GM19372 (cell line): ENCODE data around the gene HSPA13.
"Not testable (repeated sequence)": the region's sequence is repeated elsewhere in the genome, so short reads cannot be mapped to it uniquely, and the experiment has no call there.

Experiments used
- ATAC-seq: cut with Tn5 transposase; IDR thresholded peaks from one replicate; pipeline ENCODE4 v1.9.1; 2021; ENCODE audit warnings: mild to moderate bottlenecking, low read depth, moderate library complexity; ENCODE audit not compliant: unreplicated experiment

The HSPA13 gene

DNA sequence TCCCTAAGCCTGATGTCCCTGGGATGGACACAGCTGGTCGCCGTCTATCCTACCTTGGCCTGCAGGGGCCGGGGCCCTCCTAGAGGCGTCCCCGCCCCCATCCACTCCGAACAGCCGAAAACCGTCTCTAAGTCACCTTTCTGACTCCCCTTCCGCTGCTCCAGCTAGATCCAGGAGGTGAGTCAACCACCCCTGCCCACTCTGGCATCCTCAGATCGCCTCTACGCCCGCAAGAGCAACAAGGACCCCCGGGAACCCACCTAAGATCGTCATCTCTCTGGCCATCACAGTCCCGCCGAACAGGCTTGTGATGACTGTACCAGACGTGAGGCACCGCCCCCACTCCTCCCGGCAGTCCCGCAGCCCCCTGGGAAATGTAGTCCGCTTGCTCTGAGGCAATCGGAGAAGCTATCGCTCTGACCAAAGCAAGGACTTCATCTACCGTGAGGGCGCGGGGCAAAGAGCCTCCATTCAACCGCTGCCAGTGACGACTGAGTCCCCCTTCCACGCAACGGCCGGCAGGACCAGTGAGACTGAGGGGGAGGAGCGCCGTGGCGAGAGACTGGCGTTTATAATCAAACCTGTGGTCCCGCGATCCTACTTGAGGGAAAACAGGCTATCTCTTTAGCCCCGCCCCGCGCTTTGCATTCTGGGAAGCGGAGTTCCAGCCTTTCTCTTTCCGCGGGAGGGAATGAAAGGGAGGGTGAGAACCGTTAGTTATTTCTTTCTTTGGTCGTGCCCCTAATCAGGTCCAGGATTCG is at the start of gene HSPA13:
HSPA13 (minus strand) TSS at position 312 of the 761 bp plus-strand sequence; CDS start at position 285, 27 bp downstream.
- peak; percentile 97 for ATAC-seq

DNA sequence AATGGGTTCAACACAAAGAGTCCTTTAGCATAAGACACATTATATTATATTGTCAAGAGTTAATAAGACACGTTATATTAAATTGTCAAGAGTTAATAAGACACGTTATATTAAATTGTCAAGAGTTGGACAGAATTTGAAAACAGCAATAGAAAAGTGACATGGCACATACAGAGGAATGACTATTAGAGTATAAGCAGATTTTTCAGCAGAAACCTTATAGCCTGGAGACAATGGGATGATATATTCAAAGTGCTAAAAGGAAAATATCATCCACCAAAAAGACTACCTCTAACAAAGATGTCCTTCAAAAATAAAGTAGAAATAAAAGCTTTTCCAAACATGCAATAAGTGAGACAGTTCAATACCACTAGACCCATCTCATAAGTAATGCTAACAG is 36.0 kb upstream of the HSPA13 start:
- no peak for ATAC-seq

- ATAC-seq = peak; percentile 56
Measured at GRCh38 chr21:14414932-14415508, 32.1 kb upstream of the HSPA13 start.

- ATAC-seq = no peak
Measured at GRCh38 chr21:14405962-14406361, 23.0 kb upstream of the HSPA13 start.

GRCh38 chr21:14405225-14405624 is 22.3 kb upstream of the HSPA13 start:
- ATAC-seq = no peak

- ATAC-seq = peak; percentile 80
Measured at GRCh38 chr21:14403681-14404318, 20.9 kb upstream of the HSPA13 start.

- ATAC-seq = no peak
Measured at GRCh38 chr21:14401217-14401616, 18.3 kb upstream of the HSPA13 start.

DNA sequence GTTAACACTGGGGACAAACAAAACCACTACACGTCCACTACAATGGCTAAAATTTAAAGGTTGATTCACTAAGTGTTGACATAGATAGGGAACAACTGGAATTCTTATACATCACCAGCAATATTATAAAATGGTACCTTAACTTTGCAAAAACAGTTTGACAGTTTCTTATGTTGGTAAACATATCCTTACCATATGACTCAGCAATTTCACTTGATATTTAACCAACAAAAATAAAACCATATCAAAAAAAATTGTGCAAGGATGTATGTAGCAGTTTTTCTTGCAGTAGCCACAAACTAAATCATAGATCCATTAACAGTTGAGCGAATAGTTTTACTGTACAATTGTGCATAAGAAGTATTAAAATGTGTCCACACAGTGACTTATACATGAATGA is 5.3 kb upstream of the HSPA13 start:
- ATAC-seq = no peak

GRCh38 chr21:14384453-14384852 is 1.5 kb upstream of the HSPA13 start:
- ATAC-seq = no peak

DNA sequence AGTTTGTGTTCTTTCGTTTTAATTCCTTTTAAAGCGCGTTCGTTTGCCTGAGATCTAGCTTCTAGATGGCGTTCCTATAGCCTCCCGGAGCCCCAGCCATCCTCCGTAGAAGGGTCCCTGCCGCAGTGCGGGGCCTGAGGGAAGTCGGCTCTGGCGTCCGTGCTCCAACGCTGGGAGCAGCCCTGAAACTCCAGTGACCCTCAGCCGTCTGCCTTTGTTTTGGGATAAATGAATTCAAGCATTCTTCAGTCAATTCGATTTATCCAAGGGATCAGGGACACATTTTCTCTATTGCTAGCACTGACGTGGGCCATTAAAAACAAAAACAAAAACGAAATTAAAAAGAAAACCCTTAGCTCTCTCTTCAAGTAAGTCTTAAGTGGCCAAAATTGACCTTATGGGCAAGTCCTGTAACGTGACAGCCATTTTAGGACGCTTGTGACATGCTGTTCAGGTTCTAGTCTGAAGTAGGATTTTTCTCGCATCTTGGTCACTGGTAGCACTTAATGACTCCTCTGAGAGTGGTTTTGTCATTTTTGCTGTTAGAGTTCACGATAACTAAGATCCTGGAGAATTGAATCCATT is 742 bp upstream of the HSPA13 start:
- ATAC-seq = peak; percentile 15

DNA sequence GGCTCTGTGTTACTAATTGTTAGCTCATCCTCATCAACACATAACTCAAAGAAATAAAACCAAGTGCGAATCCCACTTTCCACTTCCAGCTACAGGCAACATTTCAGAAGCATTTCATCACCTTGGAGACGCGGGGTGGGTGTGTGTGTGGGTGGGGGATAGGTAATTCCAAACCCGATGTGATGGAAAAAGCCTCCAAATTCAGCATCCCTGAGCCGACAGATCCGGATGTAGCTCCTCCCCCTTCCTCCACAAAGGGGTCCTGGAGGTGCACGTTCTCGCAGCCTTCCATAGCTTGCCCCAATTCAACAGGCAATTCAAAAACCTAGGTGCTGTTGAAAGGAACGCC is 486 bp downstream of the HSPA13 start:
- no peak for ATAC-seq

DNA sequence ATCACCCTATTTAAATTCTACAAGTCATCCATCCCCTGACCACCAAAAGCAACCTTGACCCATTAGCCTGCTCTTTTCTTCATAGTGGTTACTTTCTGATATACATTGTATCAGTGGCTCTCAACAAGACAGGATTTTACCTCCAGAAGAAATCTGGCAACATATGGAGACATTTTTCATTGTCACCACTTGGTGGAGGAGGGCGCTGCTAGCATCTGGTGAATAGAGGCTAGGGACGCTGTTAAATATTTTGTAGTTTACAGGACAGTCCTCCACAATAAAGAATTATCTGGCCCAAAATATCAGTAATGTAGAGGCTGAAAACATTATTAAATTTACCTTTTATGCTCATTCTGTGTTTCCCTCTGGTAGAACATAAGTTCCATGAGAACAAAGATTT is 6.1 kb downstream of the HSPA13 start:
- ATAC-seq = no peak

- ATAC-seq = no peak
Measured at GRCh38 chr21:14366998-14367397, 15.9 kb downstream of the HSPA13 start.

GRCh38 chr21:14361958-14362357 is 21.0 kb downstream of the HSPA13 start:
- no peak for ATAC-seq

GRCh38 chr21:14358775-14359174 is 24.2 kb downstream of the HSPA13 start:
- no peak for ATAC-seq

GRCh38 chr21:14356746-14357145 is 26.2 kb downstream of the HSPA13 start:
- no peak for ATAC-seq

GRCh38 chr21:14354515-14354914 is 28.4 kb downstream of the HSPA13 start:
- no peak for ATAC-seq

- ATAC-seq = no peak
Measured at GRCh38 chr21:14353726-14354125, 29.2 kb downstream of the HSPA13 start.

GRCh38 chr21:14353231-14353630 is 29.7 kb downstream of the HSPA13 start:
- ATAC-seq = no peak

DNA sequence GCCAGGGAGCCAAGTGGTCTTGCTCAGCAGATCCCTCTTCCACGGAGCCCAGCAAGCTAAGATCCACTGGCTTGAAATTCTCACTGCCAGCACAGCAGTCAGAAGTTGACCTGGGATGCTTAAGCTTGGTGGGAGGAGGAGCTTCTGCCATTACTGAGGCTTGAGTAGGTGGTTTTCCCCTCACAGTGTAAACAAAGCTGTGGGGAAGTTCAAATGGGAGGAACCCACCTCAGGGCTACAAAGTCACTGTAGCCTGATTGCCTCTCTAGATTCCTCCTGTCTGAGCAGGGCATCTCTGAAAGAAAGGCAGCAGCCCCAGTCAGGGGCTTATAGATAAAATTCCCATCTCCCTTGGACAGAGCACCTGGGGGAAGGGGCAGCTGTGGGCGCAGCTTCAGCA is 55.6 kb downstream of the HSPA13 start:
- not testable (repeated sequence) for ATAC-seq

DNA sequence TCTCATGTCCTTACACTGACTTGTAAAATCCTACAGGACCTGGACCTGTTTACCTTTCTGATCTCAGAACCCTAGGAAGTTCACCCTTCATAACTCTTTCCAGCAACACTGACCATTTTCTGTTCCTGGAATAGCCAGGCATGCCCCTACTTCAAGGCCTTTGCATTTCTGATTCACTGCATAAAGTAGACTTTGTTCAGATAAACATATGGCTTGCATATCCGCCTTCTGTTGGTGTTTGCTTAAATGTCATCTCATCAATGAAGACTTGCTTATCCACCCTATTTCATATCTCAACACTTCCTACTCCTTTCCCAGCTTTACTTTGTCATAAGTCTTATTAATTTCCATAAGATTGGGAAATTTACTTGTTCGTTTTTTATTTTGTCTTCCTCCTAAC is 57.4 kb downstream of the HSPA13 start:
- ATAC-seq = no peak
